Upper lobe of left lung (tissue), 6 donors: Measurements from ENCODE around the gene GPR15. TPM values are rescaled to one million over a fixed set of nuclear protein-coding genes. Genes with fewer than 3 reads are reported as not detected.
A peak's percentile ranks its signal among the peaks of the same experiment; 100 is the strongest.

ENCODE experiments used
- ATAC-seq, 2 donors: fragments of 200-7000 bp; cut with Tn5 transposase; one replicate each; pipeline ENCODE4 v1.9.1; 2022; ENCODE audit warnings: mild to moderate bottlenecking in 2 of 2, moderate library complexity in 2 of 2; ENCODE audit not compliant: low FRiP score in 2 of 2
- DNase-seq, 2 donors: peaks; one replicate each; pipeline ENCODE4 v3.0.0-alpha.2; 2019 to 2020
- H3K27ac ChIP-seq, 4 donors: fragments of 200-600 bp; sonication (generic); one replicate each; pipeline ENCODE4 v1.5.1; 2016 to 2019
- H3K27me3 ChIP-seq, 4 donors: fragments of 200-600 bp; sonication (generic); one replicate each; pipeline ENCODE4 v1.5.1; 2017 to 2019
- H3K36me3 ChIP-seq, 4 donors: fragments of 200-600 bp; sonication (generic); one replicate each; pipeline ENCODE4 v1.5.1; 2016 to 2019
- H3K4me1 ChIP-seq, 4 donors: fragments of 200-600 bp; sonication (generic); one replicate each; pipeline ENCODE4 v1.5.1; 2018 to 2019
- H3K4me3 ChIP-seq, 4 donors: fragments of 200-600 bp; sonication (generic); one replicate each; pipeline ENCODE4 v1.5.1; 2017 to 2019; ENCODE audit warnings: mild to moderate bottlenecking in 2 of 4, moderate library complexity in 1 of 4
- H3K9me3 ChIP-seq, 4 donors: fragments of 200-600 bp; sonication (generic); one replicate each; pipeline ENCODE4 v1.5.1; 2018 to 2019
- CTCF ChIP-seq, 6 experiments: fragments of 450-650 bp in 4 of 6; fragments of 200-600 bp in 2 of 6; sonication (generic) in 2 of 6; IDR thresholded peaks; one replicate each; pipeline ENCODE4 v1.5.1; 2016 to 2019; ENCODE audit warnings: antibody characterized with exemption in 6 of 6
- EP300 ChIP-seq, 4 donors: sonication (generic); formaldehyde crosslinking; IDR thresholded peaks; one replicate each; pipeline ENCODE4 v1.5.1; 2017; ENCODE audit warnings: antibody characterized with exemption in 4 of 4, control low read depth in 2 of 4
- POLR2A ChIP-seq, 4 donors: fragments of 450-650 bp; IDR thresholded peaks; one replicate each; pipeline ENCODE4 v1.5.1; 2016 to 2017; ENCODE audit warnings: antibody characterized with exemption in 4 of 4, mild to moderate bottlenecking in 2 of 4
- POLR2AphosphoS5 ChIP-seq, 2 donors: sonication (generic); formaldehyde crosslinking; IDR thresholded peaks; one replicate each; pipeline ENCODE4 v1.5.1; 2017; ENCODE audit warnings: antibody characterized with exemption in 2 of 2
- WGBS, 2 donors: methylation state at CpG; one replicate each; pipeline ENCODE4 v1.1.5; 2017 to 2018; 5-methylcytosine and 5-hydroxymethylcytosine counted together
- total RNA-seq, 6 donors: library from RNA; depleted of rRNA in 4 of 6; stranded (reverse); fragments of >200 nt in 4 of 6; gene quantifications; one replicate each; pipeline versions ENCODE4 v1.1.0 to v1.2.1, GENCODE V29; 2016 to 2021
- donor health status: DM: no; HTN: no; CAD: no; lungs with moderate emphysema.
- donor health status: DM: no; HTN: yes; CAD: no; lungs with severe emphysema.

GPR15 gene
- total RNA-seq, 6 donors from 2014 or later, result 0.98 to 2.1 (median 1.1) TPM; not detected in 2

GRCh38 chr3:98561727-98562521 is 30.1 kb downstream of the GPR15 start:
- no peaks in the 10 kb centered on the region for H3K36me3 ChIP-seq
- no peak for TF ChIP-seq POLR2AphosphoS5 (IDR thresholded peaks at IDR 0.05)
- no peak for TF ChIP-seq EP300 (IDR thresholded peaks at IDR 0.05)
- no peak for TF ChIP-seq CTCF (IDR thresholded peaks at IDR 0.05)
- TF ChIP-seq POLR2A (IDR thresholded peaks at IDR 0.05), result no peak
- no peak for DNase-seq
- no peak overlapping the region for H3K4me3 ChIP-seq
- no peaks in the 10 kb centered on the region for H3K27me3 ChIP-seq
- H3K9me3 ChIP-seq, result no peaks in the 10 kb centered on the region
- no peak for ATAC-seq
- H3K4me1 ChIP-seq, result peaks cover 0 to 4% (median 0%) of the 10 kb centered on the region in 4 donors
- H3K27ac ChIP-seq, result no peak overlapping the region
- WGBS, 2 donors, result 79 to 81% methylated on average over 5 of the region's 5 CpGs

- Histone ChIP-seq H3K27me3 (no peaks in the 10 kb centered on the region), H3K9me3 (no peaks in the 10 kb centered on the region), H3K36me3 (no peaks in the 10 kb centered on the region), H3K4me1 (peaks cover 0 to 4% (median 0%) of the 10 kb centered on the region in 4 donors), H3K27ac (peak overlapping the region in 2 of 4 donors; percentile 33 to 35), H3K4me3 (no peak overlapping the region)
- TF ChIP-seq EP300 (IDR thresholded peaks at IDR 0.05) (no peak), POLR2A (IDR thresholded peaks at IDR 0.05) (no peak), POLR2AphosphoS5 (IDR thresholded peaks at IDR 0.05) (no peak)
- DNase-seq, result no peak
- no peak for ATAC-seq
- 74 to 76% methylated on average over 4 of the region's 4 CpGs for WGBS, 2 donors
These were observed 32.0 kb downstream of the GPR15 start for GRCh38 chr3:98563661-98564281.

GRCh38 chr3:98564282-98565005 is 32.7 kb downstream of the GPR15 start:
- Histone ChIP-seq H3K27ac (peak overlapping the region in 1 of 4 donors; percentile 35), H3K36me3 (no peaks in the 10 kb centered on the region), H3K9me3 (no peaks in the 10 kb centered on the region), H3K4me1 (peaks cover 0 to 4% (median 0%) of the 10 kb centered on the region in 4 donors), H3K27me3 (no peaks in the 10 kb centered on the region), H3K4me3 (no peak overlapping the region)
- ATAC-seq, result no peak
- no peak for DNase-seq
- TF ChIP-seq POLR2AphosphoS5 (IDR thresholded peaks at IDR 0.05) (no peak), POLR2A (IDR thresholded peaks at IDR 0.05) (no peak), CTCF (IDR thresholded peaks at IDR 0.05) (no peak), EP300 (IDR thresholded peaks at IDR 0.05) (no peak)
- WGBS, 2 donors, result 61 to 73% methylated on average over 6 to 7 of the region's 7 CpGs

- H3K36me3 ChIP-seq, result no peaks in the 10 kb centered on the region
- H3K27me3 ChIP-seq, result no peaks in the 10 kb centered on the region
- DNase-seq, result no peak
- H3K4me3 ChIP-seq, result no peak overlapping the region
- H3K4me1 ChIP-seq, result peaks cover 0 to 4% (median 0%) of the 10 kb centered on the region in 4 donors
- TF ChIP-seq EP300 (IDR thresholded peaks at IDR 0.05) (no peak), POLR2AphosphoS5 (IDR thresholded peaks at IDR 0.05) (no peak)
- 42 to 51% methylated on average over 3 of the region's 3 CpGs for WGBS, 2 donors
- no peak for ATAC-seq
- H3K9me3 ChIP-seq, result no peaks in the 10 kb centered on the region
- no peak overlapping the region for H3K27ac ChIP-seq
These were observed 33.5 kb downstream of the GPR15 start for GRCh38 chr3:98565237-98565643.

GRCh38 chr3:98565843-98566242 is 34.1 kb downstream of the GPR15 start:
- Histone ChIP-seq H3K27me3 (no peaks in the 10 kb centered on the region), H3K27ac (no peak overlapping the region), H3K36me3 (no peaks in the 10 kb centered on the region), H3K9me3 (no peaks in the 10 kb centered on the region), H3K4me1 (peaks cover 0 to 4% (median 0%) of the 10 kb centered on the region in 4 donors), H3K4me3 (no peak overlapping the region)
- no peak for ATAC-seq
- no peak for TF ChIP-seq EP300 (IDR thresholded peaks at IDR 0.05)
- TF ChIP-seq CTCF (IDR thresholded peaks at IDR 0.05), result no peak
- no peak for TF ChIP-seq POLR2A (IDR thresholded peaks at IDR 0.05)
- no peak for TF ChIP-seq POLR2AphosphoS5 (IDR thresholded peaks at IDR 0.05)
- DNase-seq, result no peak
- 81 to 85% methylated on average over 6 of the region's 6 CpGs for whole genome bisulfite sequencing, 2 donors
